ENCODE data around the gene THSD7B.
A peak's percentile ranks its signal among the peaks of the same experiment; 100 is the strongest.
"Not testable (repeated sequence)": the region's sequence is repeated elsewhere in the genome, so short reads cannot be mapped to it uniquely, and the experiment has no call there.

THSD7B gene

GRCh38 chr2:137262594-137262993 is 497.2 kb downstream of the THSD7B start:
- DNase-seq, result no peak

GRCh38 chr2:137287913-137288639 is 522.7 kb downstream of the THSD7B start:
- no peak for DNase-seq

- DNase-seq, result no peak
These were observed 526.7 kb downstream of the THSD7B start for GRCh38 chr2:137291836-137292570.

GRCh38 chr2:137298377-137298776 is 533.0 kb downstream of the THSD7B start:
- DNase-seq, result no peak

- no peak for DNase-seq
These were observed 535.6 kb downstream of the THSD7B start for GRCh38 chr2:137300987-137301386.

- no peak for DNase-seq
These were observed 537.6 kb downstream of the THSD7B start for GRCh38 chr2:137302957-137303356.

GRCh38 chr2:137316075-137316474 is 550.7 kb downstream of the THSD7B start:
- DNase-seq, result no peak

GRCh38 chr2:137321566-137321965 is 556.2 kb downstream of the THSD7B start:
- no peak for DNase-seq

GRCh38 chr2:137331562-137331961 is 566.2 kb downstream of the THSD7B start:
- not testable (repeated sequence) for DNase-seq

GRCh38 chr2:137333386-137334165 is 568.2 kb downstream of the THSD7B start:
- DNase-seq, result no peak

GRCh38 chr2:137336067-137336466 is 570.7 kb downstream of the THSD7B start:
- no peak for DNase-seq

- DNase-seq, result no peak
These were observed 573.7 kb downstream of the THSD7B start for GRCh38 chr2:137339051-137339450.

- DNase-seq, result no peak
These were observed 580.6 kb downstream of the THSD7B start for GRCh38 chr2:137345994-137346393.

- no peak for DNase-seq
These were observed 583.0 kb downstream of the THSD7B start for GRCh38 chr2:137348301-137348700.

GRCh38 chr2:137357634-137358033 is 592.3 kb downstream of the THSD7B start:
- no peak for DNase-seq

GRCh38 chr2:137367361-137367760 is 602.0 kb downstream of the THSD7B start:
- no peak for DNase-seq

- DNase-seq, result no peak
These were observed 603.8 kb downstream of the THSD7B start for GRCh38 chr2:137369106-137369505.

GRCh38 chr2:137379186-137379585 is 613.8 kb downstream of the THSD7B start:
- no peak for DNase-seq

- DNase-seq, result no peak
These were observed 615.3 kb downstream of the THSD7B start for GRCh38 chr2:137380610-137381009.

GRCh38 chr2:137381731-137382130 is 616.4 kb downstream of the THSD7B start:
- no peak for DNase-seq

GRCh38 chr2:137383391-137383790 is 618.0 kb downstream of the THSD7B start:
- DNase-seq, result peak in 1 of 5 experiments; percentile 29

- DNase-seq, result no peak
These were observed 621.7 kb downstream of the THSD7B start for GRCh38 chr2:137387044-137387443.

GRCh38 chr2:137405496-137405895 is 640.2 kb downstream of the THSD7B start:
- DNase-seq, result no peak

All from T-helper 2 cell (primary cell).